ENCODE measurements around the gene POGLUT3. TPM values are rescaled to one million over a fixed set of nuclear protein-coding genes. Genes with fewer than 3 reads are reported as not detected.

Gene POGLUT3
- total and polyA plus RNA-seq, 4 donors, result 5.8 to 8.8 (median 7.6) TPM

- TF ChIP-seq ZBTB33 (IDR thresholded peaks at IDR 0.05), result no peak
- no peak for TF ChIP-seq YY1 (IDR thresholded peaks at IDR 0.05)
- TF ChIP-seq TAF1 (conservative IDR thresholded peaks at IDR 0.05), result no peak
Observed at GRCh38 chr11:108472681-108473080, 25.5 kb downstream of the POGLUT3 start (continued).

DNA sequence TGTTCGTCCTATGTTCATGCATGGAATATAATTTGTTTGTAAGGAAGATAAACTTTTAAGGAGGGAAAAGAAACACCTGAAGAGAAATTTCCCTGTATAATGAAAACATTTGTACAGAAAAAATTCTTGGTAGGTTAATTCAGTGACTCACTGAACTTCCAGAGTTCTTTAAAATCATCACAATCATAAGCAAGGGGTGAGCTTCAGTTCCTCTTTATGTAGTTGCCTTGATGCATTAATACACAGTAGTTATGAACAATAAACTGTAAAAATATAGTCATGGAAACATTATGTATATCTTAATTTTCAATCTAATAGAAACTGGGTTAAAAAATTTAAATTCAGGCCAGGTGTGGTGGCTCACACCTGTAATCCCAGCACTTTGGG is 29.7 kb downstream of the POGLUT3 start:
- 57% methylated on average over 1 of the region's 1 CpG for WGBS
- TF ChIP-seq ZBTB33 (IDR thresholded peaks at IDR 0.05) (no peak), SP1 (IDR thresholded peaks at IDR 0.05) (no peak), FOXA2 (IDR thresholded peaks at IDR 0.05) (no peak), HNF4G (IDR thresholded peaks at IDR 0.05) (no peak), NR2F2 (IDR thresholded peaks at IDR 0.05) (no peak), RAD21 (IDR thresholded peaks at IDR 0.05) (no peak), EGR1 (IDR thresholded peaks at IDR 0.05; ENCODE audit: low read depth in 2 of 2) (no peak), YY1 (IDR thresholded peaks at IDR 0.05) (no peak), JUND (IDR thresholded peaks at IDR 0.05) (no peak), RXRA (IDR thresholded peaks at IDR 0.05) (no peak)
- TF ChIP-seq, protein P1, sequence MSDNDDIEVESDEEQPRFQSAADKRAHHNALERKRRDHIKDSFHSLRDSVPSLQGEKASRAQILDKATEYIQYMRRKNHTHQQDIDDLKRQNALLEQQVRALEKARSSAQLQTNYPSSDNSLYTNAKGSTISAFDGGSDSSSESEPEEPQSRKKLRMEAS (IDR thresholded peaks at IDR 0.05), result no peak
- TF ChIP-seq, protein P2, sequence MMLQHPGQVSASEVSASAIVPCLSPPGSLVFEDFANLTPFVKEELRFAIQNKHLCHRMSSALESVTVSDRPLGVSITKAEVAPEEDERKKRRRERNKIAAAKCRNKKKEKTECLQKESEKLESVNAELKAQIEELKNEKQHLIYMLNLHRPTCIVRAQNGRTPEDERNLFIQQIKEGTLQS (IDR thresholded peaks at IDR 0.05), result no peak
- TF ChIP-seq, protein P3, sequence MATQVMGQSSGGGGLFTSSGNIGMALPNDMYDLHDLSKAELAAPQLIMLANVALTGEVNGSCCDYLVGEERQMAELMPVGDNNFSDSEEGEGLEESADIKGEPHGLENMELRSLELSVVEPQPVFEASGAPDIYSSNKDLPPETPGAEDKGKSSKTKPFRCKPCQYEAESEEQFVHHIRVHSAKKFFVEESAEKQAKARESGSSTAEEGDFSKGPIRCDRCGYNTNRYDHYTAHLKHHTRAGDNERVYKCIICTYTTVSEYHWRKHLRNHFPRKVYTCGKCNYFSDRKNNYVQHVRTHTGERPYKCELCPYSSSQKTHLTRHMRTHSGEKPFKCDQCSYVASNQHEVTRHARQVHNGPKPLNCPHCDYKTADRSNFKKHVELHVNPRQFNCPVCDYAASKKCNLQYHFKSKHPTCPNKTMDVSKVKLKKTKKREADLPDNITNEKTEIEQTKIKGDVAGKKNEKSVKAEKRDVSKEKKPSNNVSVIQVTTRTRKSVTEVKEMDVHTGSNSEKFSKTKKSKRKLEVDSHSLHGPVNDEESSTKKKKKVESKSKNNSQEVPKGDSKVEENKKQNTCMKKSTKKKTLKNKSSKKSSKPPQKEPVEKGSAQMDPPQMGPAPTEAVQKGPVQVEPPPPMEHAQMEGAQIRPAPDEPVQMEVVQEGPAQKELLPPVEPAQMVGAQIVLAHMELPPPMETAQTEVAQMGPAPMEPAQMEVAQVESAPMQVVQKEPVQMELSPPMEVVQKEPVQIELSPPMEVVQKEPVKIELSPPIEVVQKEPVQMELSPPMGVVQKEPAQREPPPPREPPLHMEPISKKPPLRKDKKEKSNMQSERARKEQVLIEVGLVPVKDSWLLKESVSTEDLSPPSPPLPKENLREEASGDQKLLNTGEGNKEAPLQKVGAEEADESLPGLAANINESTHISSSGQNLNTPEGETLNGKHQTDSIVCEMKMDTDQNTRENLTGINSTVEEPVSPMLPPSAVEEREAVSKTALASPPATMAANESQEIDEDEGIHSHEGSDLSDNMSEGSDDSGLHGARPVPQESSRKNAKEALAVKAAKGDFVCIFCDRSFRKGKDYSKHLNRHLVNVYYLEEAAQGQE (IDR thresholded peaks at IDR 0.05), result no peak
- TF ChIP-seq, protein P4, sequence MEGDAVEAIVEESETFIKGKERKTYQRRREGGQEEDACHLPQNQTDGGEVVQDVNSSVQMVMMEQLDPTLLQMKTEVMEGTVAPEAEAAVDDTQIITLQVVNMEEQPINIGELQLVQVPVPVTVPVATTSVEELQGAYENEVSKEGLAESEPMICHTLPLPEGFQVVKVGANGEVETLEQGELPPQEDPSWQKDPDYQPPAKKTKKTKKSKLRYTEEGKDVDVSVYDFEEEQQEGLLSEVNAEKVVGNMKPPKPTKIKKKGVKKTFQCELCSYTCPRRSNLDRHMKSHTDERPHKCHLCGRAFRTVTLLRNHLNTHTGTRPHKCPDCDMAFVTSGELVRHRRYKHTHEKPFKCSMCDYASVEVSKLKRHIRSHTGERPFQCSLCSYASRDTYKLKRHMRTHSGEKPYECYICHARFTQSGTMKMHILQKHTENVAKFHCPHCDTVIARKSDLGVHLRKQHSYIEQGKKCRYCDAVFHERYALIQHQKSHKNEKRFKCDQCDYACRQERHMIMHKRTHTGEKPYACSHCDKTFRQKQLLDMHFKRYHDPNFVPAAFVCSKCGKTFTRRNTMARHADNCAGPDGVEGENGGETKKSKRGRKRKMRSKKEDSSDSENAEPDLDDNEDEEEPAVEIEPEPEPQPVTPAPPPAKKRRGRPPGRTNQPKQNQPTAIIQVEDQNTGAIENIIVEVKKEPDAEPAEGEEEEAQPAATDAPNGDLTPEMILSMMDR (IDR thresholded peaks at IDR 0.05; ENCODE audit: low read depth, low read length, missing input control), result no peak
- Histone ChIP-seq H3K4me3 (ENCODE audit: low read depth in 1 of 3, low read length in 3 of 3) (no peak overlapping the region), H3K36me3 (ENCODE audit: control insufficient read depth in 4 of 4, insufficient read depth in 3 of 4, low read depth in 1 of 4, low read length in 3 of 4) (no peaks in the 10 kb centered on the region), H3K9ac (ENCODE audit: low read depth in 1 of 2, low read length in 2 of 2) (no peak overlapping the region), H3K9me3 (ENCODE audit: control insufficient read depth in 4 of 4, low read length in 3 of 4) (no peaks in the 10 kb centered on the region), H3K27me3 (ENCODE audit: control insufficient read depth in 4 of 4, insufficient read depth in 4 of 4, low read length in 3 of 4) (no peaks in the 10 kb centered on the region), H3K4me1 (ENCODE audit: control insufficient read depth in 4 of 4, insufficient read depth in 4 of 4, low read length in 3 of 4) (peaks cover 0 to 15% (median 2%) of the 10 kb centered on the region in 4 donors), H3K27ac (ENCODE audit: low read depth in 1 of 2, low read length in 2 of 2) (no peak overlapping the region)
- DNase-seq (ENCODE audit: low spot score), result no peak

All from liver (tissue), 9 donors.